Ascending aorta (tissue), 2 donors: ENCODE results near the gene KCNQ2. TPM values are rescaled to one million over a fixed set of nuclear protein-coding genes. Genes with fewer than 3 reads are reported as not detected.

Experiments
- DNase-seq, 2 donors: peaks; one replicate each; pipeline ENCODE4 v3.0.0-alpha.2; 2019; ENCODE audit warnings: low spot score in 2 of 2
- H3K27ac ChIP-seq, 2 donors: fragments of 200-600 bp; sonication (generic); one replicate each; pipeline ENCODE4 v1.5.1; 2016 to 2017; ENCODE audit warnings: mild to moderate bottlenecking in 1 of 2
- H3K27me3 ChIP-seq: fragments of 200-600 bp; sonication (generic); one replicate; pipeline ENCODE4 v1.5.1; 2017
- H3K36me3 ChIP-seq, 2 donors: fragments of 200-600 bp; sonication (generic); one replicate each; pipeline ENCODE4 v1.5.1; 2016
- H3K4me1 ChIP-seq, 2 donors: fragments of 200-600 bp; sonication (generic); one replicate each; pipeline ENCODE4 v1.5.1; 2016 to 2017; ENCODE audit warnings: mild to moderate bottlenecking in 1 of 2
- H3K4me3 ChIP-seq, 2 donors: fragments of 200-600 bp; sonication (generic); one replicate each; pipeline ENCODE4 v1.5.1; 2016 to 2017; ENCODE audit warnings: mild to moderate bottlenecking in 1 of 2
- H3K9me3 ChIP-seq, 2 donors: fragments of 200-600 bp; sonication (generic); one replicate each; pipeline ENCODE4 v1.5.1; 2016
- CTCF ChIP-seq, 3 experiments: fragments of 200-600 bp in 2 of 3; fragments of 450-650 bp in 1 of 3; sonication (generic) in 2 of 3; IDR thresholded peaks; one replicate each; pipeline ENCODE4 v1.5.1; 2016 to 2019; ENCODE audit warnings: antibody characterized with exemption in 3 of 3, mild to moderate bottlenecking in 1 of 3, moderate library complexity in 1 of 3
- intact Hi-C: fragments of 100-400 bp; cut with DNase I; formaldehyde crosslinking; loops from one replicate; pipeline ENCODE4 v1.15.1; 2023
- total RNA-seq: library from RNA; depleted of rRNA; stranded (reverse); fragments of >200 nt; gene quantifications from one replicate; pipeline ENCODE4 v1.1.0, GENCODE V29; 2016

KCNQ2 gene
- total RNA-seq, 1 donor from 2014 or later: not detected

GRCh38 chr20:63431944-63432343 is 40.5 kb downstream of the KCNQ2 start:
- DNase-seq: no peak
- H3K4me3 ChIP-seq: no peak overlapping the region
- H3K27me3 ChIP-seq: no peaks in the 10 kb centered on the region
- H3K9me3 ChIP-seq: no peaks in the 10 kb centered on the region
- no peaks in the 10 kb centered on the region for H3K36me3 ChIP-seq
- intact Hi-C loops: no loop called here
- no peak for TF ChIP-seq CTCF (IDR thresholded peaks at IDR 0.05)
- H3K4me1 ChIP-seq: no peaks in the 10 kb centered on the region
- H3K27ac ChIP-seq: no peak overlapping the region

- no peaks in the 10 kb centered on the region for H3K4me1 ChIP-seq
- H3K27ac ChIP-seq: no peak overlapping the region
- no peak for DNase-seq
- intact Hi-C loops: no loop called here
- H3K36me3 ChIP-seq: no peaks in the 10 kb centered on the region
- no peaks in the 10 kb centered on the region for H3K27me3 ChIP-seq
- no peak for TF ChIP-seq CTCF (IDR thresholded peaks at IDR 0.05)
- H3K9me3 ChIP-seq: peaks cover 0 to 3% of the 10 kb centered on the region in 2 donors
- no peak overlapping the region for H3K4me3 ChIP-seq
Observed at GRCh38 chr20:63430891-63431290, 41.6 kb downstream of the KCNQ2 start.

- Histone ChIP-seq H3K9me3 (peaks cover 0 to 4% of the 10 kb centered on the region in 2 donors), H3K27me3 (no peaks in the 10 kb centered on the region), H3K36me3 (no peaks in the 10 kb centered on the region), H3K4me3 (no peak overlapping the region), H3K4me1 (no peaks in the 10 kb centered on the region), H3K27ac (no peak overlapping the region)
- intact Hi-C loops: no loop called here
- no peak for DNase-seq
- TF ChIP-seq CTCF (IDR thresholded peaks at IDR 0.05): no peak
Observed at GRCh38 chr20:63429992-63430391, 42.5 kb downstream of the KCNQ2 start.

GRCh38 chr20:63428906-63429575 is 43.4 kb downstream of the KCNQ2 start:
- Histone ChIP-seq H3K4me1 (no peaks in the 10 kb centered on the region), H3K4me3 (no peak overlapping the region), H3K9me3 (peaks cover 0 to 4% of the 10 kb centered on the region in 2 donors), H3K27ac (no peak overlapping the region), H3K27me3 (no peaks in the 10 kb centered on the region), H3K36me3 (no peaks in the 10 kb centered on the region)
- intact Hi-C loops: no loop called here
- no peak for DNase-seq
- TF ChIP-seq CTCF (IDR thresholded peaks at IDR 0.05): no peak

GRCh38 chr20:63427724-63428330 is 44.6 kb downstream of the KCNQ2 start:
- H3K27ac ChIP-seq: no peak overlapping the region
- H3K27me3 ChIP-seq: no peaks in the 10 kb centered on the region
- peaks cover 0 to 4% of the 10 kb centered on the region in 2 donors for H3K9me3 ChIP-seq
- intact Hi-C loops: no loop called here
- no peak for TF ChIP-seq CTCF (IDR thresholded peaks at IDR 0.05)
- no peaks in the 10 kb centered on the region for H3K4me1 ChIP-seq
- DNase-seq: no peak
- no peak overlapping the region for H3K4me3 ChIP-seq
- no peaks in the 10 kb centered on the region for H3K36me3 ChIP-seq
